Ammon's horn (tissue), 1 donor: Measurements from ENCODE around the gene SLC22A23.
A peak's percentile ranks its signal among the peaks of the same experiment; 100 is the strongest.

Experiments
- DNase-seq: peaks from one replicate; pipeline ENCODE4 v3.0.0-alpha.2; 2016; ENCODE audit warnings: low spot score

Gene SLC22A23

DNA sequence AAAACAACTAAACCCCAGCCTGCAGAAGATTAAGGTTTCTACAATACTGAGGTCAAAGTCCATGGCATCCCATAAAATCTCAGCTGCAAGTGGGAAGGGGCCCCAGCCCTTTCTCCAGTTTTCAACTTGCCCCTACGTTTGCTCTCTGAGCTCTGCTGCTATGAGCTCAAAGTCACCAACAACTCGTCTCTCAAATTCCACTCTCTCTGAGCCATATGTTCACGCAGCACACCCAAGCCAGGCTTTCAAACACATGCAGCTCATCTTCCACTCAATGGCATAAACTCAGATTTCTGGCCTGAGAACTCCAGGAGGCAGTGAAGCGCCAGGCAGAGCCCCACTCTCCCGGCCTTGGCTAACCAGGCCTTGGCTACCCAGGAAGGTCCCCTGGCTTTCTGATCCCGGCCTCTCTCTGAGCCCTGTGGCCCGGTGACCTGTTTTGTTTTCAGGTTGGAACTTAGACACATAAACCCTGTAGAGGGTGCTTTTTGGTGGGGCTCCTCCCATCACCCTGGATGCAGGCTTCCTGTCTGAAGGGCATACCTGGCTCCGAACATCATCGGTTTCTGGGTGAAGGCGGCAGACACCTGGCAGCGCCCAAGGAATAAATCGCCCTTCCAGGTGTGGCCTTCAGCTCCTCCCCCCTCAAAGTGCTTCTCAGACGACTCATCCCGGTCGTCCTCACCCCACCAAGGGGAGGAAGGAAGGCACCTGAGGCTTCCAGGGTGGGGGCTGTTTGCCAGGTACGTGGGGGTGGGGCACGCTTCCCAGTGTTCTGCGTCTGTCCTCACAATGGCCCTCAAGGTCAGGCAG, 12.4 kb downstream of the SLC22A23 start:
- no peak for DNase-seq

DNA sequence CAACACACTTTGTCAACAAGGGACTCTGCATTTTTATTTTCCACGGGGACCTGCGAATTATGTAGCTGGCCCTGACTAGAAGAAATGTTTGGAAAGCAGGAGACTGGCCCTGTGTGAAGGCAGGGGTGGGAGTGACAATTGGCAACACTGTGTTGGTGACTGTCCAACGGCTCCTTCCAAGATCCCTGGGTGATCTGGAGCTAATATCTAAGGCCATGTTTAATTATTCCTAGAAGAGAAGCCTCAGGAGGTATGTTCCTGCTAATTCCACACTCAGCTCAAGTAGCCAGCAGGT, 13.7 kb downstream of the SLC22A23 start:
- DNase-seq, result no peak

- no peak for DNase-seq
These were observed 14.2 kb downstream of the SLC22A23 start for GRCh38 chr6:3442431-3443220.

GRCh38 chr6:3440911-3441310, 15.9 kb downstream of the SLC22A23 start:
- no peak for DNase-seq

GRCh38 chr6:3439961-3440360, 16.9 kb downstream of the SLC22A23 start:
- no peak for DNase-seq

DNA sequence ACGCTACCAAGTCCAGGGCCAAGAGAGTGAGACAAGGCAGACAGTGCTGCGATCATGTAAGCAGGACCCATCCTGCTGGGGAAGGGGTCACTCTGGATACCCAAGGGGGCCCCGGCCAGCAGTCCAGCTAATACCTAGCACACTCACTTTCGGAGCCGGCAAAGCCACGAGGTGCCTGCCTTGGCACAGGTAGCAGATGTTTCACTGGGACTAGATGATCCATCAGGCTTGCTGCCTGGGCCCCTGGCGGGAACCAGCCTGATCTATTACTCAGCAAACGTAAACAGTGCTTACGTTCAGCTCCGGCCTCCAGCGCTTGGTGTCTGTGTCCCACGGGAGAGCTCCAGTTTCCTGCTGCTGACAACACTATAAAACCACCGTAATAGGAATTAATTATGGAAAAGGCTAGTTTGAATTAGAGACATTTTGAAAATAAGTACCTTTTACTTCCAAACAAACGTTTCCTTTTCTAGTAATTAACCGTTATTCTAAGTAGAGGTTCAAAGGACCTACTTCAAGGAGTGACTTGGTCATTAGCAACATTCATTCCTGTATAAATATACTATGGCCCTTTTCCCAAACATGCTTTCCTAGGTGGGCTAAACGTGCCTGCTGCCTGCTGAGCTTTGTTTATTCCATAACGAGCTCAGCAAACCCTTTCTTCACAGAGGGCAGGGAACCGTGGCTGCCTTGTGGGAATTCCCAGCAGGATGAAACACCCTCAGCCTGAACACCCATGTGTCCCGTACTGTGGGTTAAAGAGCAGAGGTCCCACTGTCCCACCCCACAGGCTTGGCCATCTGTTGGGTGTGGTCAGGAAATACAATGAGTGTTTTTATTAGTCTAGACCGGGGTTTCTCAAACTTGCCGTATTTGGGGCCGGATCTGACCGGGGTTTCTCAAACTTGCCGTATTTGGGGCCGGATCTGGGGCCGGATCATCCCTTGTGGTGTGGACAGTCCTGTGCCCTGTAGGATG, 18.4 kb downstream of the SLC22A23 start:
- DNase-seq, result no peak

DNA sequence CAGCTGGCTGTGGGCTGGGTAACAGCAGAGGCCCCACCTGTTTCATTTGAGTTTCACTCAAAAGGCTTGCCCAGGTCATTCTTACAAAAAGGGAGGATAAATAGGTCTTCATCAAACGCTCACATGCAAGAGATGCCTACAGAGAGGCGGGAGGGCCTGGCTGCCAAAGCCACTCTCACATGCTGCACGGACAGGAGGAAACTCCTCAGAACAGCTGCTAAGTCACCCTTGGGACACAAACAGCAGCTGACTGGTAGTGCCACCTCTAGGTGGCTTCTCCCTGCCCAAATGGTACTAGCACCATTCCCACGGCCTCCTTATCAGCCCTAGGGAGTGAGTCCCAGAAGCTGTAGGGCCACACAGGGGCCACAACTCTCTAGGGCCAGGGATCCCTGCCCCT, 23.8 kb downstream of the SLC22A23 start:
- DNase-seq, result no peak

DNA sequence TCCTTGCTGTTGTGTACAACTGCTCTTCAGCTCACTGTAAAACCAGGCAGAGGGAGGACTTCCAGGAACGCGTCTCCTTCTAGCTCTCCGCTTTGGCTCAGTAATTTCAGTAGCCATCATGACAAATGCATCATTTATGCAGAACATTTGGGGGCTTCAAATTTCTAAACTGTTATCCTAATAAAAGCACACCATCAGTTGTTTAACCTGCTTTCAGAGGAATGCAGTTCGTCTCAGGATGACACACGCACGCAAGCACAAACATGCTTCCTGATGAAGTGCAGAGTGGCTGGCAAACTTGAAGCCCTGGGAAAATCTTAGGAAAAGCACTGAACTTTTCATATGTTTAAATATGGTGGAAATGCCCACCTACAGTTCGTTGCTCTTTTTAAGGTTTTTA, 24.4 kb downstream of the SLC22A23 start:
- no peak for DNase-seq

DNA sequence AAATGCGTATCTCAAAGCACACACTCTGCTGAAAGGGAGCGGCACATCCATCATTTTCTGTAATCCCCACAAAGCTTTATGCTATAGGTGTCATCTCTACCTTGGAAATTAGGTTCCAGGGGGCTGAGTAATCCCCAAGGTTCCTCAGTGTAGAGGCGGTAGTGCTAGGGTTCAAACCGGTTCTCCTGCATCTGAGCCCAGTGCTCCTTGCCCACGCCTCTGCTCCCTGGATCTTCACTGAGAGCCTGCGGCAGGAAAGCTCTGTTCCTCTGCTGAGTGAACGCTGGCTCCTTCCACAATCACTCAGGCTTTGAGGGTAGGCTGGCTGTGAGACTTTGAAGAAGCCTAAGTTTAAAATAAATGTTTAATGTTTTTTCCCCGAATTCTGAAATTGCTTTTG, 24.9 kb downstream of the SLC22A23 start:
- DNase-seq, result no peak

DNA sequence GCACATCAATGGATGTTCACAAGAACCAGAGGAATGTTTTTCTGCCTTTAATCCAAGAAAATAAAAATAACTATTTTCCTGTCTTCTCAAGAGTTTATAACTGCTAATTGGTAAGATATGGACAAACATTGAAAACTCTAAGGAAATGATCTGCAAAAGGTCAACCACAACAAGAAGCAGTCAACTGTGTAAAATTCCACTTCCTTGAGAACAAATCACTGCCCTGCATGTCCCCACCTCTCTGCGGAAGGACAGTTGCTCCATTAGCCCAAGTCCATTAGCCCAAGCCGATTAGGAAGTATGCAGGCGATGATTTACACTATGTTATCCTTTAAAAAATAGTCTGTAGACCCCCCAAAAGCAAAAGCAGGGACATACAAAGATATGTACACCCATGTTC, 27.6 kb downstream of the SLC22A23 start:
- no peak for DNase-seq

GRCh38 chr6:3428700-3429099, 28.1 kb downstream of the SLC22A23 start:
- no peak for DNase-seq

GRCh38 chr6:3428247-3428646, 28.6 kb downstream of the SLC22A23 start:
- DNase-seq, result no peak

DNA sequence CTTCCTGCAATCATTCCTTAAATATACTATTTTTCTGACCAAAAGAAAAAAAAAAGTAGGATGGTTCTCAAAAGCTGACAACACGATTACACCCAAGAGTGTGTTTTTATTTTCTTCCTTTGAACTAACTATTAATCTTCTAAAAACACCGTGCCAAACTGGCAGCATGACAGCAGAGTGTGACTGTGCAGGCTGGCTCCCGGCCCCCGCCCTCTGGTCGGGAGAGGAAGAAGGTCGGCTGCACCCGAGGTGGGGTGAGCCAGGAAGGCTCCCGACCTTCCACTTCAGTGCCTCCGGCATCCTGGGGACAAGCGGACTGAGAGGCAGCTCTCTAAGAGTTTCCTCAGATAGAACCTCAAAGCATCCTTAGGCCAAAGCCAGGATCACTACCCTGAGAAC, 29.2 kb downstream of the SLC22A23 start:
- DNase-seq, result no peak

- no peak for DNase-seq
These were observed 29.7 kb downstream of the SLC22A23 start for GRCh38 chr6:3426927-3427686.

DNA sequence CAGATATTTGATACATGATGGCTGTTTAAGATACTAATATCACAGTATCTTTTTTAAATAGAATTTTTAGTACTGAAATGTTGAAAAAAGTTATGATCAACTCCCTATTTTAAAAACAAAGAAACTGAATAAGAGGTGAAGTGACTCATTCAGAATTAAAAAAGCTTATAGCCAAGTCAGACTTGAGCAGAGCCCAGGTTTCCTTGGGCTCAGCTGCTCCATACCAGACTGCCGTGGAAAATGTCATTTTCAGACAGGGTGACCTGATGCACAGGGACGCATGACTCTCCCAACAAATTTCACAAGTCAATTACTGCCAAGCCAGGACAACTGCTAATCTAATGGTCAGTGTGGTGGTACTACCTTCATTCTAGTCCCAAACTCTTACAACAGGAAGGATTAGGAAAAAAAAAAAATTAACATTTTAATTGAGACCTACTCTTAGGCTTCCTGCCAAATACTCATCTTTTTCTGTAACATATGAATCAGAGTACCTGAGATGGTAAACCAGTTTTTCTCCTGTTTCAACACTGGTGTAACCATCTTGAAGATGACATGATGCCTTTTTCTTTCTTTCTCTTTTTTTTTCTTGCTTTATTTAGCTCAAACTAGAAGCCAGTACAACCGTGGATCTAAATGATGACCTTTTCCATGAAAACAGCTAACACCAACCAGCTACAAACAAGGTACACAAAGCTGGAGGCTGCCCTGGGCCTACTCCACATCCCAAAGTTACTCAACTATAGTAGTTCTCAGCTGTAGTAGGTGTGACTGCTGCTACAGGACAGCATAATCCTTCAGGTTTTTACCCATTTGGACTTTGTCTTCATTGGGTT, 30.5 kb downstream of the SLC22A23 start:
- DNase-seq, result no peak

- DNase-seq, result no peak
These were observed 31.3 kb downstream of the SLC22A23 start for GRCh38 chr6:3425574-3425973.

DNA sequence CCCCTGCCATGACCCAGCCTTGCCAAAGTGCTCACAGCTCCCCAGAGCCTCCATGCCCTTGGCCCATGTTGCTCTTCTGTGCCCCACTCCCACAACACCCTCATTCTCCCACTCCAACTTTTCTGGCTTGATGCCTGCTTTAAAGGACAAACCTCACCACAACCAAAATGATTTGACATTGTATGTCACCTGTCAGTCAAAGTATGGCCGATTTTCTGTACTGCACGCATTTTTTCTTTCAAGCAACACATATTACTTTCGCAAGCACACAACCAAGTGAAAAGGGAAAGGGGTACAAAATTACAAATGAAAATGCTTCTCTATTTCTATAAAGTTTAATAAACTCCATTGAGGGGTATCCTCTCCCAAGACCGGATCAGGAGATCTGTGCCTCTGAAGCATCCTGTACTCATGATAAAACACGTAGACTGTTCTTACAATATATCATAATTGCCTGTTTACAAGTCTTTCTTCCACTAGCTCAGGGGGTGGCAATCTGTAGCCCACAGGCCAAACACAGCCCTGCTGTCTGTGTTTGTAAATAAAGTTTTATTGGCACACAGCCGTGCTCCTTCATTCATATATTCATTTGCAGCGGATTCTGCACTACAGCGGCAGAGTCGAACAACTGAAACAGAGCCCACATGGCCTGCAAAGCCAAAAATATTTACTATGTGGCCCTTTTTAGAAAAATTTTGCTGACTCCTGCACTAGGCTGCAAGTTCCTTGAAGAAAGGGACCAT, 32.5 kb downstream of the SLC22A23 start:
- DNase-seq, result no peak

DNA sequence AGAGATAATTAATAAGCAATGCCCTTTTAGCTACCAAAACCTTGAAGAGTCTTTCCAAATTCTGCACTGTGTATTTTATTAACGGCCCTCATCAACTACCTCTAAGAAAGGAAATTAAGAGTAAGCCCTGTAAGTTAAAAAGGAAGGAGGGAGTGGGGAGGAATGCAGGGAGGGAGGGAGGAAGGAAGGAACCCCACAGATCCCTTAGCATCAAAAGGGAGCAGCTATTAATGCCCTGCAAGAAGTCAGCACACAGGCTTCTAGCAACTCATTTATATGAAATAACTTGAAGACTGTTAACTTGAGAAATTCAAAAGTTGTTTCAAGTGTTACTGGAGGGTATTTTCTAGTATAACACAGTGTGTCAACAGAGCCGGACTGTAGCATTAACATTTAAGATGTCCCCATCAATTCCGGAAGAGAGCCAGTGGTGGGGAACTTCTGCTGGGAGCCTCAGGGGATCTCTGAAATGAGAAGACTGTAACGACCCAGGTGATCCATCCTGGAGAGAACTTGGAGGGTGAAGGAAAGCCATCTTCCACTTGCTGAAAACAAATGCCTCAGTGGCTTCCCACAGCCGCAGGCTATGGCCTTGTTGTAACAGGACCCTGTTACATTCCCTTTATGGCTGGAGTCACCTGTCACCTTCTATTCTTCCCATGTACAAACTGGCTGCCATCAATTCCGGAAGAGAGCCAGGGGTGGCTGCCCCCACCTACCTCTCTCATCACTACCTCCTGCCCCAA, 33.2 kb downstream of the SLC22A23 start:
- DNase-seq, result no peak

DNA sequence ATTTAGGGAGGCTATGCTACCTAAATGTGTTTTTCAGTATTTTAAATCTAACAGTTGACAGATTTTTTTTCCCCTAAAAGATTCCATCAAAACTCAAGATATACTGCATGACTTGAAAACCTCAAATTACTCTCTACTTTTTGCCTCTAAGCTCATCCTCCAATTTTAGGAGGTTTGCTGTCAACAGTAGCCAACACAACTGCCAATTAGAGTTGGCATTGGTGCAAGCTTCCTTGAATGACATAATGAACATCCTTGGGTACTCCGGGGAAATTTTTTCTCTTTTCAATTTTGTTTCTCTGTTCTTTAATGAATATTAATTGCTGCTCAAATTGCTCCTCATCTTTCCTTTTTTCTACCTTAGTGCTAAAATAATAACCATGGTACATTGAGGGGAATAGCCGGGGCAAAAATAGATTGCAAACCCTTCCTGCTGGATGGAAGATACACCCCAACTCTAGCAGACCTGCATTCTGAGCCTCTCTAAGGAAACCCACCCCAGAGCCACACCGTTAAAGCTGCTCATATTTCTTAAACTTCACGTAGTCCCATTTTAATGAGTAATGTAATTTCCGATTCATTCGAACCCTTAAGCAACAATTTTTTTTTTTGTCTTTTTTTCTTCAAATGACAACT, 34.3 kb downstream of the SLC22A23 start:
- DNase-seq, result peak; percentile 62
